ENCODE results near the gene APBB2. TPM values are rescaled to one million over a fixed set of nuclear protein-coding genes. Genes with fewer than 3 reads are reported as not detected.

APBB2 gene
- 50.8 and 51.5 TPM in 2 replicates for total RNA-seq
- polyA plus RNA-seq (2012): 83.0 TPM

DNA sequence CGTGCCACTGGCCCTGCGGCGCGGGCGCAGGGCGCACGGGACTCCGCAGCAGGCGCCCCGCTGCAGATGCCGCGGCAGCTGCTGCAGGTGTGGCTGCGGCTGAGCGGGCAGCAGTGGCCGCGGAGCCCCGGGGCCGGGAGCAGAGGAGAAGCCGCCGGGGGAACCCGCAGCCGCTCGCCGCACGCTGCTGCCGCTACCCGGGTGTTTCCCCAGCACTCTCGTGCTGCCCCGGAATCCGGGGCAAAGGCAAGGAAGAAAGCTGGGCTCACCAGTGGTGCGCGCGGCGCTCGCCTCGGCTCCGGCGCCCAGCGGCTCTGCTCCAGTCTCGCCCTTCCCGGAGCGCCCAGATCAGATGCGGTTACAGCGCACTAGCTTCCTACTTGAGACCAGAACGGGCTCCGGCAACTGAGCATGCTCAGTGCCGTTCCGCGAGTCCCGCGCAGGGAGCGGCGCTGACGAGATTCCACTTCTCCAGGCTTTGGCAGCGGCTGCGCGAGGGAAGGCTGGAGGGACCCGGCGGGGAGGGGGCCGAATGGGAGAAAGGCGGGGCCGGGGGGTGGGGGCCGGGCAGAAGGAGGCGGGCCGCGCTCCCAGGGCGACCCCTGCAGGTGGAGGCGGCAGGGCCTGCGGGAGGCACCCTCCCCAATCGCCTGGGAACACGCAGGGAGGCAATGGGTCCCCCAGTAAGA lies at the start of gene APBB2:
APBB2 (minus strand) TSS at position 407 of the 689 bp plus-strand sequence. CDS start 181,288 bp downstream, outside the sequence.
- peak; percentile 99 for DNase-seq (ENCODE audit: low read depth)

GRCh38 chr4:41262198-41262597 lies 47.9 kb upstream of the APBB2 start:
- no peak for DNase-seq (ENCODE audit: low read depth)

GRCh38 chr4:41260116-41260733 lies 45.9 kb upstream of the APBB2 start:
- DNase-seq (ENCODE audit: low read depth): no peak

GRCh38 chr4:41258783-41259182 lies 44.4 kb upstream of the APBB2 start:
- peak; percentile 79 for DNase-seq (ENCODE audit: low read depth)

- no peak for DNase-seq (ENCODE audit: low read depth)
Measured at GRCh38 chr4:41257906-41258305, 43.6 kb upstream of the APBB2 start.

GRCh38 chr4:41257257-41257901 lies 43.0 kb upstream of the APBB2 start:
- peak; percentile 49 for DNase-seq (ENCODE audit: low read depth)

- peak; percentile 51 for DNase-seq (ENCODE audit: low read depth)
Measured at GRCh38 chr4:41256740-41257256, 42.5 kb upstream of the APBB2 start, which contains the start of gene UCHL1. TSS of gene UCHL1 (plus strand) at chr4:41256928. CDS start at chr4:41256977, 49 bp downstream.

DNA sequence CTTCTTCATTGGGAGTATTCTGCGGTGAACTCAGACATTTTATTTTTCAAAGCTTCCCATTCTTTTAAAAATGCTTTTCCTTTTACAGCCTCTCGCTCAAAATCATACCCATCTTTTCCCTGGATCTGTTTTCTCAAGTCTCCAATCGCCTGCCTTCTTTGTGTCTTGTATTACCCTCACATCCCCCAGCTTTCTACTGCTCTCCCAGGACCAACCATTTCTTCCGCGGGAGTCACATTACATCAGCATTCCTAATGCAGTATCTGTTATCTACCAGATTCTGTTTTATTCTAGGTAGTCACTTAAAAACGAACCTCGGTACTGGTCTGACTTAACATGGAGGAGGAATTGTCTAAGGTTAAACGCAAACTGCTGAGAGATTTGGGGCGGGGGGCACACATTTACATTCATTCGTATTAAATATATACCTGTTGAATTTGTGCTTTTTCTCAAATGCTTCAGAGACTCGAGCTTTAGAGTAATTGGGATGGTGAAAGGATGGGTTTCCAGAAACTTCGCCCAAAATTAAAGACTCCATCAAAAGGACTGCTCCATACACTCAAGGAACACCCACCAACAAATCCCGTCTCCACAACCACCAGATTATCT lies 41.9 kb upstream of the APBB2 start:
- no peak for DNase-seq (ENCODE audit: low read depth)

GRCh38 chr4:41245983-41246382 lies 31.6 kb upstream of the APBB2 start:
- DNase-seq (ENCODE audit: low read depth): no peak

GRCh38 chr4:41241919-41242318 lies 27.6 kb upstream of the APBB2 start:
- DNase-seq (ENCODE audit: low read depth): no peak

- DNase-seq (ENCODE audit: low read depth): no peak
Measured at GRCh38 chr4:41236508-41236907, 22.2 kb upstream of the APBB2 start.

DNA sequence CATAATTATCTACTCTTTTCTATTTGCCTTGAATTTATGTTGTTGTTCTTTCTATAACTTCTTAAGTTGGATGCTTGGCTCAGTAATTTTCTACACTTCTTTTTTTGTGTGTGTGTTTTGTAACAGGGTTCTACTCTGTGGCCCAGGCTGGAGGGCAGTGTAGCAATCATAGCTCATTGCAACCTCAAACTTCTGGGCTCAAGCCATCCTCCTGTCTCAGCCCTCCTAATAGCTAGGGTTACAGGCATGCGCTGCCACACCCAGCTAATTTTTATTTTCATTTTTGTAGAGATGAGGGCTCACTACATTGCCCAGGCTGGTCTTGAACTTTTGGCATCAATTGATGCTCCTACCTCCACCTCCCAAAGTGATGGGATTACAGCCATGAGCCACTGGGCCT lies 21.7 kb upstream of the APBB2 start:
- no peak for DNase-seq (ENCODE audit: low read depth)

- no peak for DNase-seq (ENCODE audit: low read depth)
Measured at GRCh38 chr4:41232856-41233255, 18.5 kb upstream of the APBB2 start.

GRCh38 chr4:41232406-41232805 lies 18.1 kb upstream of the APBB2 start:
- no peak for DNase-seq (ENCODE audit: low read depth)

GRCh38 chr4:41227902-41228301 lies 13.6 kb upstream of the APBB2 start:
- DNase-seq (ENCODE audit: low read depth): no peak

DNA sequence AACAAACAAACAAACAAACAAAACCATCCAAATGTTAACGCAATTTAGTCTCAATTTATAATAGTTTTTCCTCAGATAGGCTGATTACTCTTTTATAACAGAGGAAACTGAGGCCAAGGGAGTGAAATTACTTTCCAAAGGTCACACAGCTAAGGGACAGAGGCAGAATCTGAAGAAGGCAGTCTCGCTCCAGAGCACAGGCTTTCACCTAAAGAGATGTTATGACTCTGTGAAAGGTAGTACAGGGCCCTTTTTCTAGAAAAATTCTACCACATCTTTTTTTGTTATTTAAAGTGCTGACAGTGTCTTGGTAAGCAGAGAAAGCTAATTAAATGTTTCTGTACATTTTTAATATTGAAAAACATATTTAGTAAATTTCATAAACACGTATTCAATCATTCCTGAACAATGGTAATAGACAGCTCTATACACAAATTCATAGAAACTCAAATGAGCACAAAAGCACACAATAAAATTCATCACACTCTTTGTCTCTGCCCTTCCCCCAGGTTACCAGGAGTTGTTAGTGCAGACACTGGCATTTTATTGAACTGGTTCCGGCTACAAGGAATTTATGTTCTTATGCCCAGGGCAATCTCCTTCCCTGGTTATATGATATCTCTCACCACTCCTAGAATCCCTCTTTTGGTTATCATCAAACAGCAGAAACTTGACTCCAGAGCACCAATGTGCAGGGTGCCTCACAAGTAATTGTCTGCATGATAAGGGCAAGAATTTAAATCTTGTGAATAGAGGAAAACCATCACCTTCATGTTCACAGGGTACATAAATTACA lies 7.7 kb upstream of the APBB2 start:
- DNase-seq (ENCODE audit: low read depth): no peak

GRCh38 chr4:41219421-41219950 lies 5.1 kb upstream of the APBB2 start:
- DNase-seq (ENCODE audit: low read depth): no peak

DNA sequence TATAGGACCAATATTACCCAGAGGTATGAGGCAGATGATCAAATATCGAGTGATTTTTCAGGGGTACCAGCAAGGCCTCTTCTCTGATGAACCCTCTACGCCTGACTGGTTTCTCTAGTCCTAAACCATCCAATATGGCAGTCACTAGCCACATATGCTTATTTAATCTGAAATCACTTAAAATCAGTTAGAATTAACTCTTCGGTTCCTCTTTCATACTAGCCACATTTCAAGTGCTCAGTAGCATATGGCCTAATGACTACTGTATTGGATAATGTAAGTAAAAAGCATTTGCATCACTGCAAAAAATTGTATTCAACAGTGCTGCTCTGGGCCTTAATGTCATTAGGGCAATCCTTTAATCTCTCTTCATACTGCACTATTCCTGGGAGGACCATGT lies 4.4 kb upstream of the APBB2 start:
- no peak for DNase-seq (ENCODE audit: low read depth)

- no peak for DNase-seq (ENCODE audit: low read depth)
Measured at GRCh38 chr4:41217374-41217773, 3.0 kb upstream of the APBB2 start.

DNA sequence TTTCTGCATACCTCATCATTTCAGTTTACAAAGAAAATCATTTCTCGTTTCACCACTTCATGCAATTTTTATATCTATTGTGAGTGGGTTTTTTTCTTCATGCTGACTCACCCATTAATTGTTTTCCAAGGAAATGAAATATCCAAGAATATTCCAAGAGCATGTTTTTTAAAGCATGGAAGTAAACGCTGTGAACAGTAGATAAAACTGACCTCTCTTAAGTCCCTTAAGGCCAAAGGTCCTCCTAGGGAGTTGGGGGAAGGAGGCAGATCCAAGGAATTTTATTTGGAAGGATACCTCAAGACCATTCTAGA lies 2.6 kb upstream of the APBB2 start:
- no peak for DNase-seq (ENCODE audit: low read depth)
